Esophagus muscularis mucosa (tissue), 4 donors: Measurements from ENCODE around the gene COL5A2. TPM values are rescaled to one million over a fixed set of nuclear protein-coding genes. Genes with fewer than 3 reads are reported as not detected.

Source experiments
- DNase-seq: peaks from one replicate; pipeline ENCODE4 v3.0.0-alpha.2; 2017; ENCODE audit errors: extremely low spot score
- H3K27ac ChIP-seq, 4 donors: fragments of 200-600 bp; sonication (generic); replicated peaks in 1 of 4; 1 replicate in 3 of 4; 2 replicates in 1 of 4; pipeline ENCODE4 v1.5.1; 2016 to 2019; ENCODE audit warnings: mild to moderate bottlenecking in 1 of 4
- H3K27me3 ChIP-seq, 4 donors: fragments of 200-600 bp; sonication (generic); one replicate each; pipeline versions ENCODE4 v1.5.1 to v1.6.0; 2016 to 2019
- H3K36me3 ChIP-seq, 4 donors: fragments of 200-600 bp; sonication (generic); one replicate each; pipeline ENCODE4 v1.5.1; 2016 to 2019
- H3K4me1 ChIP-seq, 4 donors: fragments of 200-600 bp; sonication (generic); one replicate each; pipeline ENCODE4 v1.5.1; 2016 to 2019
- H3K4me3 ChIP-seq, 4 donors: fragments of 200-600 bp; sonication (generic); 1 replicate in 2 of 4; 2 replicates in 2 of 4; pipeline ENCODE4 v1.5.1; 2016 to 2019; ENCODE audit warnings: mild to moderate bottlenecking in 4 of 4, moderate library complexity in 1 of 4
- H3K9me3 ChIP-seq, 4 donors: fragments of 200-600 bp; sonication (generic); 1 replicate in 3 of 4; 2 replicates in 1 of 4; pipeline ENCODE4 v1.5.1; 2016 to 2019
- EP300 ChIP-seq: sonication (generic); formaldehyde crosslinking; IDR thresholded peaks from one replicate; pipeline ENCODE4 v1.6.1; 2017; ENCODE audit warnings: antibody characterized with exemption
- POLR2A ChIP-seq: fragments of 450-650 bp; IDR thresholded peaks from one replicate; pipeline ENCODE4 v1.6.1; 2017; ENCODE audit warnings: antibody characterized with exemption, moderate library complexity, mild to moderate bottlenecking, low read depth
- POLR2AphosphoS5 ChIP-seq, 2 donors: sonication (generic); formaldehyde crosslinking; IDR thresholded peaks; one replicate each; pipeline ENCODE4 v1.6.1; 2017; ENCODE audit warnings: antibody characterized with exemption in 2 of 2
- whole genome bisulfite sequencing: methylation state at CpG from one replicate; pipeline ENCODE4 v1.1.5; 2018; 5-methylcytosine and 5-hydroxymethylcytosine counted together
- intact Hi-C: fragments of 100-400 bp; cut with DNase I; formaldehyde crosslinking; loops from one replicate; pipeline ENCODE4 v1.15.1; 2023
- total RNA-seq, 4 donors: library from RNA; depleted of rRNA; stranded (reverse); fragments of >200 nt; gene quantifications; one replicate each; pipeline versions ENCODE4 v1.1.0 to v1.2.1, GENCODE V29; 2016
- TF ChIP-seq, protein P1 (sequence below), 3 experiments: fragments of 200-600 bp in 2 of 3; fragments of 450-650 bp in 1 of 3; sonication (generic) in 2 of 3; IDR thresholded peaks; one replicate each; pipeline ENCODE4 v1.5.1; 2017 to 2019; ENCODE audit warnings: antibody characterized with exemption in 3 of 3, mild to moderate bottlenecking in 2 of 3, moderate library complexity in 1 of 3

COL5A2 gene
- total RNA-seq, 4 donors from 2014 or later = 49.9 to 68.5 (median 59.0) TPM

DNA sequence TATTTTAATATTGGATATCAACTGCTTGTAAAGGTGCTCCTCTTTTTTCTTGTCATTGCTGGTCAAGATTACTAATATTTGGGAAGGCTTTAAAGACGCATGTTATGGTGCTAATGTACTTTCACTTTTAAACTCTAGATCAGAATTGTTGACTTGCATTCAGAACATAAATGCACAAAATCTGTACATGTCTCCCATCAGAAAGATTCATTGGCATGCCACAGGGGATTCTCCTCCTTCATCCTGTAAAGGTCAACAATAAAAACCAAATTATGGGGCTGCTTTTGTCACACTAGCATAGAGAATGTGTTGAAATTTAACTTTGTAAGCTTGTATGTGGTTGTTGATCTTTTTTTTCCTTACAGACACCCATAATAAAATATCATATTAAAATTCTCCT lies 167.2 kb downstream of the COL5A2 start:
- Histone ChIP-seq H3K27me3 (no peaks in the 10 kb centered on the region), H3K9me3 (no peaks in the 10 kb centered on the region), H3K4me1 (peaks cover 0 to 23% (median 21%) of the 10 kb centered on the region in 4 donors), H3K36me3 (peaks cover 17 to 51% (median 28%) of the 10 kb centered on the region in 4 donors), H3K27ac (peak overlapping the region in 1 of 4 donors; percentile 8), H3K4me3 (no peak overlapping the region)
- DNase-seq = no peak
- 82% methylated on average over 1 of the region's 1 CpG for WGBS
- TF ChIP-seq, protein P1, sequence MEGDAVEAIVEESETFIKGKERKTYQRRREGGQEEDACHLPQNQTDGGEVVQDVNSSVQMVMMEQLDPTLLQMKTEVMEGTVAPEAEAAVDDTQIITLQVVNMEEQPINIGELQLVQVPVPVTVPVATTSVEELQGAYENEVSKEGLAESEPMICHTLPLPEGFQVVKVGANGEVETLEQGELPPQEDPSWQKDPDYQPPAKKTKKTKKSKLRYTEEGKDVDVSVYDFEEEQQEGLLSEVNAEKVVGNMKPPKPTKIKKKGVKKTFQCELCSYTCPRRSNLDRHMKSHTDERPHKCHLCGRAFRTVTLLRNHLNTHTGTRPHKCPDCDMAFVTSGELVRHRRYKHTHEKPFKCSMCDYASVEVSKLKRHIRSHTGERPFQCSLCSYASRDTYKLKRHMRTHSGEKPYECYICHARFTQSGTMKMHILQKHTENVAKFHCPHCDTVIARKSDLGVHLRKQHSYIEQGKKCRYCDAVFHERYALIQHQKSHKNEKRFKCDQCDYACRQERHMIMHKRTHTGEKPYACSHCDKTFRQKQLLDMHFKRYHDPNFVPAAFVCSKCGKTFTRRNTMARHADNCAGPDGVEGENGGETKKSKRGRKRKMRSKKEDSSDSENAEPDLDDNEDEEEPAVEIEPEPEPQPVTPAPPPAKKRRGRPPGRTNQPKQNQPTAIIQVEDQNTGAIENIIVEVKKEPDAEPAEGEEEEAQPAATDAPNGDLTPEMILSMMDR (IDR thresholded peaks at IDR 0.05) = no peak
- TF ChIP-seq POLR2A = no peak
- TF ChIP-seq EP300 = no peak
- TF ChIP-seq POLR2AphosphoS5 (IDR thresholded peaks at IDR 0.05) = no peak
- intact Hi-C loops = no loop called here

DNA sequence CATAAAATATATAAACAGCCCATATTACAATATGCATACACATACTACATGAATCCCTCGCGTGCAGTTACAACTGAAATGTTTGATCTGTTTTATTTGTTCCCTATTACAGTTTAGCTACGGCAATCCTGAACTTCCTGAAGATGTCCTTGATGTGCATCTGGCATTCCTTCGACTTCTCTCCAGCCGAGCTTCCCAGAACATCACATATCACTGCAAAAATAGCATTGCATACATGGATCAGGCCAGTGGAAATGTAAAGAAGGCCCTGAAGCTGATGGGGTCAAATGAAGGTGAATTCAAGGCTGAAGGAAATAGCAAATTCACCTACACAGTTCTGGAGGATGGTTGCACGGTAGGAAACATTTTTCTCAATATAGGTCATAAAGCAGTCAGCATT lies 169.0 kb downstream of the COL5A2 start:
- Histone ChIP-seq H3K4me3 (no peak overlapping the region), H3K4me1 (peaks cover 0 to 21% (median 20%) of the 10 kb centered on the region in 4 donors), H3K36me3 (peaks cover 32 to 67% (median 41%) of the 10 kb centered on the region in 4 donors), H3K27me3 (no peaks in the 10 kb centered on the region), H3K9me3 (no peaks in the 10 kb centered on the region), H3K27ac (peak overlapping the region in 1 of 4 donors; percentile 5)
- TF ChIP-seq POLR2A (no peak), EP300 (no peak), POLR2AphosphoS5 (IDR thresholded peaks at IDR 0.05) (no peak)
- TF ChIP-seq, protein P1 (IDR thresholded peaks at IDR 0.05) = no peak
- 54% methylated on average over 6 of the region's 6 CpGs for WGBS
- intact Hi-C loops = no loop called here
- DNase-seq = no peak

DNA sequence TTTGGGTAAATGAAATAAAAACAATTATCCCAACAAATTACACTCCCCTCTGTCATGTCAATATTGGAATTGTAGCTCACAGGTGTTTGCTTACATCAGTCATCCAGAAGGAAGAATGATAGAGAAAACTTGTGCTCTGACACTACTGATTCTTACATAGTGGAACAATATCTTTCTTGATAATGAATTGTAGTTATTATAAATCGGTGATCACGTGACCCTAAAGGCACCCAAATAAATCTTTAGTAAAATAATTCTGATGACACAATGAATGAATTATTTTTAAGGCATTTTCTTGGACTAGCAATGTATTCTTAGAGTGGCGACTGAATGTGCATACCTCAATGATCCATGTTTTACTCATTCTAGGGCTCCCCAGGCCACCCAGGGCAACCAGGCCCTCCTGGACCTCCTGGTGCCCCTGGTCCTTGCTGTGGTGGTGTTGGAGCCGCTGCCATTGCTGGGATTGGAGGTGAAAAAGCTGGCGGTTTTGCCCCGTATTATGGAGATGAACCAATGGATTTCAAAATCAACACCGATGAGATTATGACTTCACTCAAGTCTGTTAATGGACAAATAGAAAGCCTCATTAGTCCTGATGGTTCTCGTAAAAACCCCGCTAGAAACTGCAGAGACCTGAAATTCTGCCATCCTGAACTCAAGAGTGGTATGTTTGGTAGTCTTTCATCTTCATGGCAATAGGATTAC lies 170.9 kb downstream of the COL5A2 start:
- H3K36me3 ChIP-seq = peaks cover 41 to 86% (median 55%) of the 10 kb centered on the region in 4 donors
- no peaks in the 10 kb centered on the region for H3K9me3 ChIP-seq
- TF ChIP-seq POLR2A (no peak), EP300 (no peak)
- TF ChIP-seq, protein P1 (IDR thresholded peaks at IDR 0.05) = no peak
- WGBS = 89% methylated on average over 9 of the region's 9 CpGs
- no peak overlapping the region for H3K4me3 ChIP-seq
- intact Hi-C loops = no loop called here
- no peak overlapping the region for H3K27ac ChIP-seq
- DNase-seq = no peak
- H3K27me3 ChIP-seq = no peaks in the 10 kb centered on the region
- H3K4me1 ChIP-seq = peaks cover 0 to 3% (median 2%) of the 10 kb centered on the region in 4 donors

DNA sequence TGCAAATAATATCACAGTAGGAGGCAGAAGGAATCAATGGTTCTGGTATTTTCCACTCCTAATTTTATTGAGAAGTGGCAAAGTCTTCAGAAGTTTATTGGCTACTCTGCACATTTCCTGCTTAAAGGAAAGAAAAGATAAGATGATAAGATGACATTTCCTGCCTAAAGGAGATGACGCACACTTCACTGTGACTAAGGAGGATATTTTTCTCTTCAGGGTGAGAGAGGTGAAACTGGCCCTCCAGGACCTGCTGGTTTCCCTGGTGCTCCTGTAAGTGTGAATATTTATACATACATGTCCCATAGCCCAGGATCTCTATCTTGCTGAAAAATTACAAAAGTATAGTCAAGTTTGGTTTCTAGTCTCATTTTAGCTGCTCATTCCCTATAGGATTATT lies 177.5 kb downstream of the COL5A2 start:
- peaks cover 60 to 99% (median 87%) of the 10 kb centered on the region in 4 donors for H3K36me3 ChIP-seq
- no peaks in the 10 kb centered on the region for H3K9me3 ChIP-seq
- no peak for DNase-seq
- TF ChIP-seq POLR2A = no peak
- no peak for TF ChIP-seq POLR2AphosphoS5 (IDR thresholded peaks at IDR 0.05)
- TF ChIP-seq, protein P1 (IDR thresholded peaks at IDR 0.05) = no peak
- no peak for TF ChIP-seq EP300
- intact Hi-C loops = no loop called here
- no peaks in the 10 kb centered on the region for H3K27me3 ChIP-seq
- H3K4me3 ChIP-seq = no peak overlapping the region
- no peaks in the 10 kb centered on the region for H3K4me1 ChIP-seq
- 39% methylated on average over 1 of the region's 1 CpG for WGBS
- H3K27ac ChIP-seq = no peak overlapping the region
